Gastroesophageal sphincter (tissue), 2 donors: ENCODE data around the gene USP47.

Source experiments
- EP300 ChIP-seq: sonication (generic); formaldehyde crosslinking; IDR thresholded peaks from one replicate; pipeline ENCODE4 v1.6.1; 2017; ENCODE audit warnings: antibody characterized with exemption, mild to moderate bottlenecking
- POLR2A ChIP-seq, 2 donors: fragments of 450-650 bp; IDR thresholded peaks; one replicate each; pipeline ENCODE4 v1.6.1; 2017; ENCODE audit warnings: antibody characterized with exemption in 2 of 2, mild to moderate bottlenecking in 2 of 2, moderate library complexity in 1 of 2

DNA sequence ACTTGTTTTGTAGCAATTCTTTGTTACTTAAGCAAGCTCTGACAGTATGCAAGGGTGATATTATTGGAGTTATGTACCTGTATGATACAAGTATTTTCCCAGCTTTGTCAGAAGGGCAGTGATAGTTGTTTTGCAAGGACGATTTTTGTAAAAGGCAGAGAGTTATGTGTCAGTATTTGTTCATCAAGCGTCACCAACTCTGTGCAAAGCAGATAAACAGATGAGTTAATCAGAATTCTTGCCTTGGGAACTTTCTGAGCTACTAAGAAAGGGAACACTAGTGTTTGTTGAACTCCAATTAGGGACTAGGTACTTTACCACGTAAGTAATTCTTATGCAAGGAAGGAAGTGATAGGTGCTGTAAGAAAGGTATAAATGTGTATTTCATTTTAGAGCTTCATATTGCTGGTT lies 1.4 kb downstream of the USP47 start:
- no peak for TF ChIP-seq POLR2A (IDR thresholded peaks at IDR 0.05)
- no peak for TF ChIP-seq EP300
